Breast epithelium (tissue), 3 donors: ENCODE measurements around the gene ANO3.

Experiments used
- CTCF ChIP-seq, 3 donors: fragments of 450-650 bp; IDR thresholded peaks; one replicate each; pipeline ENCODE4 v1.5.1; 2016 to 2017; ENCODE audit warnings: antibody characterized with exemption in 3 of 3, mild to moderate bottlenecking in 3 of 3, moderate library complexity in 3 of 3
- POLR2A ChIP-seq: fragments of 450-650 bp; IDR thresholded peaks from one replicate; pipeline ENCODE4 v1.6.1; 2016; ENCODE audit warnings: antibody characterized with exemption, mild to moderate bottlenecking, moderate library complexity

GRCh38 chr11:26618441-26618840 lies 286.5 kb downstream of the ANO3 start:
- TF ChIP-seq CTCF (IDR thresholded peaks at IDR 0.05) (no peak), POLR2A (no peak)
